Adrenal gland (tissue), 12 donors: ENCODE results near the gene SOX18. TPM values are rescaled to one million over a fixed set of nuclear protein-coding genes. Genes with fewer than 3 reads are reported as not detected.

Experiments
- DNase-seq, 7 donors: peaks; one replicate each; pipeline ENCODE4 v3.0.0-alpha.2; 2019 to 2020
- H3K27ac ChIP-seq, 5 donors: fragments of 200-600 bp; sonication (generic) in 4 of 5; 1 replicate in 3 of 5; 2 replicates in 2 of 5; pipeline versions ENCODE4 v1.5.1 to v1.8.0; 2016 to 2020; ENCODE audit warnings: mild to moderate bottlenecking in 1 of 5
- H3K27me3 ChIP-seq: fragments of 200-600 bp; 2 replicates; pipeline ENCODE4 v1.8.0; 2021
- H3K36me3 ChIP-seq, 2 donors: fragments of 200-600 bp; replicated peaks in 1 of 2; 1 replicate in 1 of 2; 2 replicates in 1 of 2; pipeline versions ENCODE4 v1.5.1 to v1.8.0; 2018 to 2022
- H3K4me1 ChIP-seq, 2 donors: fragments of 200-600 bp; replicated peaks in 1 of 2; 1 replicate in 1 of 2; 2 replicates in 1 of 2; pipeline versions ENCODE4 v1.5.1 to v1.8.0; 2018 to 2021
- H3K4me3 ChIP-seq, 4 donors: fragments of 200-600 bp; sonication (generic) in 3 of 4; one replicate each; pipeline ENCODE4 v1.5.1; 2016 to 2018
- H3K9me3 ChIP-seq, 3 donors: fragments of 200-600 bp; sonication (generic) in 1 of 3; replicated peaks in 1 of 3; 1 replicate in 2 of 3; 2 replicates in 1 of 3; pipeline versions ENCODE4 v1.5.1 to v1.8.0; 2016 to 2021
- CTCF ChIP-seq, 6 experiments: fragments of 450-650 bp in 4 of 6; fragments of 200-600 bp in 2 of 6; sonication (generic) in 1 of 6; IDR thresholded peaks; 1 replicate in 5 of 6; 2 replicates in 1 of 6; pipeline versions ENCODE4 v1.5.1 to v1.8.0; 2016 to 2021; ENCODE audit warnings: antibody characterized with exemption in 6 of 6, mild to moderate bottlenecking in 2 of 6, moderate library complexity in 1 of 6
- POLR2A ChIP-seq, 2 donors: fragments of 450-650 bp; IDR thresholded peaks; one replicate each; pipeline ENCODE4 v1.6.1; 2017; ENCODE audit warnings: antibody characterized with exemption in 2 of 2, mild to moderate bottlenecking in 2 of 2, moderate library complexity in 1 of 2
- WGBS, 4 donors: extraction: QIAGEN DNeasy Blood & Tissue Kit in 2 of 4; methylation state at CpG; one replicate each; pipeline versions ENCODE4 v1.1.5 to v1.1.7; 2013 to 2017; 5-methylcytosine and 5-hydroxymethylcytosine counted together
- intact Hi-C, 2 donors: fragments of 100-400 bp; cut with DNase I; formaldehyde crosslinking; loops; one replicate each; pipeline versions ENCODE4 v1.14.1 to v1.15.0; 2022 to 2023
- polyA plus RNA-seq, 3 donors: library from polyadenylated mRNA; stranded (reverse); fragments of 200-250 nt in 2 of 3; fragments of 350-450 nt in 1 of 3; fragmentation: Illumina TruSeq in 1 of 3; extraction: RNeasy Lipid Tissue Mini Kit (QIAGEN cat#74804) in 1 of 3; gene quantifications; one replicate each; pipeline ENCODE4 v1.2.3, GENCODE V29; 2013 to 2014
- total RNA-seq, 9 donors: library from RNA; depleted of rRNA in 4 of 9; stranded (reverse); fragments of >200 nt in 4 of 9; fragments of 120-200 nt in 1 of 9; fragmentation: NEBNext Ultra II Directional in 1 of 9; extraction: Animal tissue kit (Norgen Biotek cat#: 25700) in 1 of 9; gene quantifications; one replicate each; pipeline versions ENCODE4 v1.1.0 to v1.2.4, GENCODE V29; 2013 to 2023
- donor health status: healthy with polysubstance abuse.
- donor health status: Bipolar disorder and iron deficiency.
- donor health status: DM: yes; HTN: yes; CAD: no.
- donor health status: DM: no; HTN: no; CAD: no.
- donor health status: DM: no; HTN: no; CAD: no.
- donor health status: DM: yes; HTN: yes; CAD: no.

SOX18 gene
- total and polyA plus RNA-seq, 12 donors: 0.59 to 51.0 (median 23.3) TPM

GRCh38 chr20:64073476-64074183 is 24.2 kb upstream of the SOX18 start:
- H3K36me3 ChIP-seq: peaks cover 0 to 16% of the 10 kb centered on the region in 2 donors
- no peak for TF ChIP-seq CTCF (IDR thresholded peaks at IDR 0.05)
- TF ChIP-seq POLR2A (IDR thresholded peaks at IDR 0.05): no peak
- H3K27ac ChIP-seq: no peak overlapping the region
- no peaks in the 10 kb centered on the region for H3K9me3 ChIP-seq
- DNase-seq: no peak
- intact Hi-C loops: no loop called here
- no peaks in the 10 kb centered on the region for H3K27me3 ChIP-seq
- WGBS, 4 donors: 92 to 95% (median 94%) methylated on average over 5 to 37 of the region's 37 CpGs
- H3K4me3 ChIP-seq: no peak overlapping the region
- H3K4me1 ChIP-seq: peaks cover 0 to 3% of the 10 kb centered on the region in 2 donors

DNA sequence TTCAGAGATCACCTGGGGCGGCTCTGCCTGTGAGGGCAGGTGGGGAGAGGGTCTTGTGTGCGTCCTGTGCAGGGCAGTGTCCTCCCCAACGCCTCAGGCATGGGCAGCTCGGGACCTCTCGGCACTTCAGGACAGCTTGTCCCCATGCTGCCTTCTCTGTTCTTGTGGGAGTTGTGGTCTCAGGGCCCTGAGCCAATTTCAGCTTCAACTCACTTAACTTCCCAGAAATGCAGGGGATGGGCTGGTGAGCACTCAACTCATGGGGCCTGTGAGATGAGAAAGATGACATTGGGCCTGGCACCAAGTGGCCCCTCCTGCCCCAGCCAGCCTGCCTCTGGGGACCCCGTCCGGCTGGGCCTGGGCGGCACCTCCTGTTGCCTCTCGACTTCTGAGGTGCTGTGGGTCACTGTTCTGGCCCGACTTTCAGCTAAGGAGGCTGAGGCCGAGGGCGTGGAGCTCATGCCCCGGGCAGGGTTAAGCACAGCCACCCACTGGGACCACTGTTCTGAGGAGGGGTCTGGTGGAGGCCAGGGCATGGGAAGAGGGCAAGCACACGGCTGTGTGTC is 23.1 kb upstream of the SOX18 start:
- Histone ChIP-seq H3K27me3 (no peaks in the 10 kb centered on the region), H3K4me3 (no peak overlapping the region), H3K9me3 (no peaks in the 10 kb centered on the region), H3K36me3 (peaks cover 0 to 16% of the 10 kb centered on the region in 2 donors), H3K27ac (no peak overlapping the region), H3K4me1 (no peaks in the 10 kb centered on the region)
- DNase-seq: no peak
- TF ChIP-seq POLR2A (IDR thresholded peaks at IDR 0.05) (no peak), CTCF (IDR thresholded peaks at IDR 0.05) (no peak)
- intact Hi-C loops: no loop called here
- 86 to 93% (median 89%) methylated on average over 3 to 14 of the region's 14 CpGs for whole genome bisulfite sequencing, 4 donors

- Histone ChIP-seq H3K9me3 (no peaks in the 10 kb centered on the region), H3K27ac (no peak overlapping the region), H3K36me3 (peaks cover 0 to 16% of the 10 kb centered on the region in 2 donors), H3K4me1 (no peaks in the 10 kb centered on the region), H3K27me3 (no peaks in the 10 kb centered on the region), H3K4me3 (no peak overlapping the region)
- DNase-seq: no peak
- TF ChIP-seq POLR2A (IDR thresholded peaks at IDR 0.05) (no peak), CTCF (IDR thresholded peaks at IDR 0.05) (no peak)
- WGBS, 4 donors: 84 to 93% (median 90%) methylated on average over 20 to 30 of the region's 30 CpGs
- intact Hi-C loops: no loop called here
Measured at GRCh38 chr20:64071341-64072332, 22.2 kb upstream of the SOX18 start.
